Suppressor macrophage (primary cell): ENCODE data around the gene EIF2B2.
"Not testable (repeated sequence)": the region's sequence is repeated elsewhere in the genome, so short reads cannot be mapped to it uniquely, and the experiment has no call there.

ENCODE experiments used
- DNase-seq, 4 experiments: peaks; one replicate each; pipeline ENCODE4 v3.0.0-alpha.2; 2020 to 2022

The EIF2B2 gene

GRCh38 chr14:74974364-74975058, 28.2 kb upstream of the EIF2B2 start:
- no peak for DNase-seq

GRCh38 chr14:74975059-74975810, 27.5 kb upstream of the EIF2B2 start:
- no peak for DNase-seq

DNA sequence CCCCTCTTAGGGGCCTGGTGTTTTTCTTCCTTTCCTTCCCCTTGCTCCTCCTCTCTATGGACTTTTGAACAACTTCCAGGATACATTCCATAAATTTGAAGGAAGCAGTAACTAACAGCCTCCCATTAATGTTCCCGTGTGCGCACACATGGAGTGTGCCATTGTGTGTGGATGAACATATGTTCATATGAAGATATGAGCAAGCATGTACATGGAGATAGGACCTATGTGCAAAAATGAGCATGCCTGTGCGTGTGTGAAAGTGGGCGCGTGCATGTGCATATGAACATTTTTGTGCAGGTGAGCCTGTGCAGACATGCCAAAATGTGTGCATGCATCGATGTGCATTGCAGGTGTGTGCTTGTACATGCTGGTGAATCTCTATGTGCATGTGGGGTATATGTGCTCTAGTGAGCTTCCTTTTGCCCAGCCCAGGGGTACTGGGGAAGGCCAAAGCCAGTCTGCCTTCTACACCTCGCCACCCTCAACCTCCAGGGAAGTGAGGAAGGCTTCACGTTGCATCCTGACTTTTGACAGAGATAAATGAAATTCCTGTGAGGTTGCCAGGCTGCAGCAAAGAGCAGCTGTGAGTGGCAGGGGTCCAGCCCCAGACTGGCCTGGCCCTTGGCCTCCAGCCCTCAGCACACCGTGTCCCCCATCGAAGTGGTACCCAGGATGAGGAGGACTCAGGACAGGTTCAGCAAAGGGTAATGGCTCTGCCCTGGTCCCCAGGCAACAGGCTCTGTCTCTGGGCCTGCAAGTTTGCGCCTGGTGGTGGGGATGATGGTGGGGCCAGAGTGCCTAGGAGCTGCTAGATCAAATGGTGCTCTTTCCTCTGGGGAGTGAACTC, 26.2 kb upstream of the EIF2B2 start:
- no peak for DNase-seq

GRCh38 chr14:74977164-74977900, 25.4 kb upstream of the EIF2B2 start:
- DNase-seq = no peak

GRCh38 chr14:74977901-74978385, 24.8 kb upstream of the EIF2B2 start:
- no peak for DNase-seq

DNA sequence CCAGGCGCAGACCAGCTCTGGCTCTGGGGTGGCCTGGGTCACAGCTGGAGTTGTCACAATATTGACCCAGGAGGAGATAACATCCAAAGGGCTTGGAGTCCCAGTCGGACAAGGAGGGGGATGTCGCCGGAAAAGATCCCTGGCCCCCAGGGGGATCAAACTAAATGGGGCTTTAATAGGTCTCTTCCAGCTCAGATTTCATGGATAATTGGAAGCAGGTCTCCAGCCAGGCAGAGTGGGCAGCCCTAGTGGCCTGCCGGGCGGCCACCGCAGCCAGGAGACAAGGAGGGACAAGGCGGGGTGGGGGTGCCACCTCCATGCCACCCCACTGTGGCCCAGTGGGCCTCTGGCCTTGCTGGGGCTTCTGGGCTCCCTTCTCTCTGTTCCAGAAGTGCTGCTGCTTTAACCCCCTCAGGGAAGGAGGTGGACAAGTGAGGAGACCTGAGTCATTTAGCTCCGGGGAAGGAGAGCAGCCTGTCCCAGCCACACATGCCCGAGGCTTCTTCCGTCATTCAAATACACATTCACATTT, 24.2 kb upstream of the EIF2B2 start:
- DNase-seq = no peak

DNA sequence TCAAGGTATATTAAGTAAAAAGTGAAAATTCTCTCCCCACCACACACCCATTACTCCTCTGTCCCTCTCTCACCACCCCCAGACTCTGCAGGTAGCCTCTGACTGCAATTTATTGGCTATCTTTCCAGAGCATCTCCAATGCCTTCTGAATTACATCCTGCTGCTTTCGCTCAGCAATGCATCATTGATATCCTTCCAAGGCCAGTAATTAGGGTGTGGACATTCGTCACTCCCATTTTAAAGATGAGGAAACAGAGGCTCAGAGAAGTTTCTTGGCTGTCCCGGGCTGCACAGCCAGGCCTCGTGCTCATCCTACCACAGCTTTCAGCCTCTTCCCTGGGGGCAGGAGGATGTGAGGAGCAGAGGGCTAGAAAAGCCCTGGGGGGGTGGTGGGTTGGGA, 23.7 kb upstream of the EIF2B2 start:
- DNase-seq = no peak

- no peak for DNase-seq
Observed at GRCh38 chr14:74979442-74980397, 23.0 kb upstream of the EIF2B2 start.

- DNase-seq = no peak
Observed at GRCh38 chr14:74980398-74980730, 22.4 kb upstream of the EIF2B2 start.

DNA sequence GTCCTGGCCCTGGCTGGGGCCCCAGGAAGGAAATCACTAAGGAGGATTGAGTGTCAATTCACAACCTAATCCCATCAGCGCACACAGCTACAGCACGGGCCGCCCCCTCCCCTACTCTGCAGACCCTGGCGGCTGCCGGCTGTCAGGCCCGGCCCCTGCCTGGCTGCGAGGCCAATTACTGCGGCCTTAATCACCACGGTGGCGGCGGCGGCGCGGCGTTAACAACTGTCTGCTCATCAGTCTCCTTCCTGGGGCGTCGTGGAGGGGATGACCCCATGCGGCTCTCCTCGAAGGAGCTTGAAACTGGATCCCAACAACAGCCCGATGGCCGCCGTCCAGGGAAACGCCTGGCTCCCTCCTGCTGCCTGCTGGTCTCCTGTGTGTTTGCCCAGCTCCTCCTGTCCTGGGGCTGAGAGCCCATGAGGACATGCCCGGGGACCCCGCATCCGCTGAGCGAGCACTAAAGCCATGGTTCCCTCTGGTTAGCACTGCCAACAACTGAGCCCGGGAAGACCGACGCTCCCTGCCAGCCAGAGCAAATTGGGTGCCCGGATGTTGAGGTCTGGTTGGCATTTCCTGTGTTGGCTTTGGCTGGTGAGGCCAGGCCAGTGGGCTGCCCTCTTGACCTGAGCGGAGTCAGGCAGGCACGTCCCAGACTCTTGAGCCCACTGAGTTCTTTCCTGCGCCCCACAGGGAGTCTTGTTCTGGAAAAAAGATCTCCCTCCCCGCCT, 21.8 kb upstream of the EIF2B2 start:
- DNase-seq = no peak

DNA sequence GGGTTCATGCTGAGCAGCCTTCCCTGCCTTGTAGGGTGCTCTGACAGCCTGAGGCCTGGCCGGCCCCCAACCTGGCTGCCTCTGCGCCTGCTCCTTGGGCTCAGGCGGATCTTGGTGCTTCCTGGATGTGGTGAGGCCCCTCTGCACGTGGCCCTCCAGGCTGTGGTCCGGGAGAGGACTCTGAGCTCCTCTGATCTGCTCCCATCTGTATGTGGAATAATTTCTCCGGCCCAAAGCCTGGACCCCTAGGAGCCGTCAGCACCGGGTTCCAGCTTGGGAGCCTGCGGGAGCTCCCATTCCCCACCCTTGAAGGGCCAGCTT, 21.3 kb upstream of the EIF2B2 start:
- no peak for DNase-seq

DNA sequence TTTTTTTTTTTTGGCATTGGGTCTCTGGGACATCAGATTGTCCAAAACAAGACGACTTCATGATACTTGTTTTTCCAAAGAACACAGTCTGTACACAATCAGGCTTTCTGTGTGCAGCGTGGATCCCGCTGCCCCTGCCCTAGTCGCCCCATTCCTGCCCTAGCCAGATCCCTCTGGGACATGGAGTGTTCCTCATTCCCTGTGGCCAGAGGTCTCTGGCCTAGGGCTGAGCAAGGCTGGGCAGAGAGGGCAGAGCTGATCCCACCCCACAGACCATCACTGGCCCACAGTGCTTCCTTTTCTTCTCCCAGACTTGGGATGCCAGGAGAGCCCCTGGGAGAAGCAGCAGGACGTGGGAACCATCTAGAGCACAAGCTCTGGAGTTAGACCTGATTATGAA, 20.9 kb upstream of the EIF2B2 start:
- no peak for DNase-seq

DNA sequence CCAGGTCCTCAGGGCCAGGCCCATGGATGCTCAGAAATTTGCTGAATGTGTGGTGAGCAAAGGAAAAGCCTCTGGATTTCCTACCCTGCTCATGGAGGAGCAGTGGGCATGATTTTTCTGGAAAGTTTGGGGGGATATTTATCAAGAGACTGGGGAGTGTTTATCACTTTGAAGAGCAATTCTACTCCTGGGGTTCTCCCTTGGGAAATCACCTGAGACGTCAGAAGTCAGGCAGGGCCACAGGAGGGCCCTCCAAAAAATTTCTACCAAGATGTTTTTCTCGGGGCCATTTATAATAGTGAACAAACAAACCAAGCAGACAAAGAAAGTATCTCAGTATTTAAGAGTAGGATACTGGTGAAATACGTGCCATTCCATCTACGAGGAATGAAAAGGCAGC, 20.1 kb upstream of the EIF2B2 start:
- DNase-seq = no peak

DNA sequence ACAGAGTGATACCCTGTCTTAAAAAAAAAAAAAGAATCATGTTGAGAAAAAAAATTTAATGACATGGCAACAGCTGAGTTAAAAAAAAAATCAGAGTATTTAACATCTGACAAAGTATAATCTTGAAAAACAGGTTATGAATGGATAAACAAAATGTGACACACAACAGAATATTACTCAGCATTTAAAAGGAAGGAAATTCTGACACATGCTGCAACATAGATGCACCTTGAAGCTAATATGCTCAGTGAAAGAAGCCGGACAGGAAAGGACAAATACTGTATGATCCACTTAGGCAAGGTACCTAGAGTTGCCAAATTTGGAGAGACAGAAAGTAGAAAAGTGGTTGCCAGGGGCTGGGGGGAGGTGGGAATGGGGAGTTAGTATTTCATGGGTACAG, 19.4 kb upstream of the EIF2B2 start:
- DNase-seq = no peak

DNA sequence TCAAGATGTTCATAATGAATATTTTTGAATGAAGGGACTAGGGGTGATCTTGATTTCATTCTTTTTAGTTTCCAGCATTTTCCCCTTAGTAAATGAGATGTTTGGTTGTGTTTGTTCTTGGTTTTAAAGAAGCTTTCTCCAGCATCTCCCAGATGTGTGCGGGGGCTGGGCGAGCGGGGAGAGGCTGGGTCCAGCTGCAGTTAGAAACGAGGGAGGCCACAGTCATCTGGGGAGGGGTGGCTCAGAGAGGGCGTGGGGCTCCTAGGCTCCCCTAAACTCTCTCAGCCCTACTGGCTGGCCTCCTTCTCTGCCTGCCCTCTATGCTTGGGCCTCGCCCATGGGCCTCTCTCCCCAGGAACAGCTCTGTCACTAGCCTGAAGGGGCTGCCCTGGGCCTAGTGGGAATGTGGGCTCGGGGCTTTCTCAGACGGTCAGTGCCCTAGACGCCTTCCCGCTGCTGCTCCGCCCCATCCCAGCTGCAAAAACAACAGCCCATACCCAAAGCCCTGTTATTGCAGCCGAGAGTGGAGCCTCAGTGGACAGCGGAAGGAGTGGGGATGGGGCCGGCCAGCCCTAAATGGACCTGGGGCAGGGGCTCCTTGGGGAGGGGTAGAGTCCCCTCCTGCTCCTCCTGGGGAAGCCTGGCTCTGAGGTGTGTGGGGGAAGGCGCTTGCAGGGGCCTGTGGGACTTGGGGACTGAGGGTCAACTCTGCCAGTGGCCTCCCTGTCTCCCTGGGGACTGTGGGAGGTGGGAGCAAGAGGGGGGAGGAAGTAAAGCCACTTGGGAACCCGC, 18.3 kb upstream of the EIF2B2 start:
- no peak for DNase-seq

GRCh38 chr14:74985028-74985310, 17.8 kb upstream of the EIF2B2 start:
- peak in 1 of 4 experiments; percentile 38 for DNase-seq

DNA sequence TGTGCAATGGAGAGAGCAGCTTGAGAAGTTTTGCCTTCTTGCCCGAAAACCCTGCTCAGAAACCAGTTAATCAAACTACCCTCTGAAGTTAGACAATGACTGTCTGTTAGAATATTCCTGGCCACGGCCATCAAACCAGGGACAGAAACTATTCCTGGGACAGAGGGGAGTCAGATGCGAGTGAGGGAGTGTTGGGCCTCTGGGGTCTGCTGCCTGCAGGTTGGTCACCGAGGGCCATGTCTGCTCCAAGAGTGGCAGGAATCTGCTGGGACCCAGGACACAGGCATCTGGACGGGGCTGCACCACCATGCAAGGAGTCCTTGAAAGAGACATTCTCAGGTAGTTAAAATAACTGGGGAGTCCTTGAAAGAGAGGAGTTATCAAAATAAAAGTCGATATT, 16.9 kb upstream of the EIF2B2 start:
- DNase-seq = no peak

DNA sequence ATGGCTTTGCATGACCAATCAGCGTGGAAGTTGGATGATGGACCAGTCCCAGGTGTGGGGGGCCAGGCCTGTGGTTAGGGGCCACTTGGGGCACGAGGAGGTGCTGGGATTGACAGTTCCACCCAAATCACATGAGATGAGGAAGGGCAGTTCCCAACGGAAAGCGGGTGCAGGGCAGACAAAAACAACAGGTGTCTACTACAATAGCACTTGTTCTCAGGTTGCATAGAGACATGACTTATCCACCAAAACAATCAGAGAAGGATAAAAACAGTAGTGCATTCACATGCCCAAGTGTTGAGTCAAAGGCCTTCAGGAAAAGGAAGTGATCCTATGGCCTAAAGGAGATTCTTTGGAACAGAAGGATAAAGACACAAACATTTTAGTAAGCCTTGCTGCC, 14.6 kb upstream of the EIF2B2 start:
- DNase-seq = no peak

GRCh38 chr14:74988993-74989392, 13.7 kb upstream of the EIF2B2 start:
- no peak for DNase-seq

GRCh38 chr14:74994182-74994581, 8.5 kb upstream of the EIF2B2 start:
- DNase-seq = not testable (repeated sequence)
